Mononuclear cell (primary cell): ENCODE data around the gene PTGFRN. TPM values are rescaled to one million over a fixed set of nuclear protein-coding genes. Genes with fewer than 3 reads are reported as not detected.

ENCODE experiments used
- H3K27me3 ChIP-seq: 2 replicates; pipeline ENCODE4 v1.6.0; 2011; ENCODE audit warnings: low read length, control low read depth; ENCODE audit not compliant: insufficient read depth
- H3K4me1 ChIP-seq: 2 replicates; pipeline ENCODE4 v1.5.1; 2011; ENCODE audit warnings: mild to moderate bottlenecking, low read length, control low read depth; ENCODE audit not compliant: insufficient read depth
- H3K4me3 ChIP-seq: 2 replicates; pipeline ENCODE4 v1.5.1; 2011; ENCODE audit warnings: mild to moderate bottlenecking, low read length, moderate library complexity
- H3K9me3 ChIP-seq: 2 replicates; pipeline ENCODE4 v1.5.1; 2011; ENCODE audit warnings: low read depth, mild to moderate bottlenecking, control low read depth, low read length
- total RNA-seq: library from RNA; depleted of rRNA; stranded (reverse); fragments of >200 nt; gene quantifications from one replicate; pipeline ENCODE4 v1.2.3, GENCODE V29; 2012

Gene PTGFRN
- total RNA-seq, 1 donor, result 0.73 TPM

DNA sequence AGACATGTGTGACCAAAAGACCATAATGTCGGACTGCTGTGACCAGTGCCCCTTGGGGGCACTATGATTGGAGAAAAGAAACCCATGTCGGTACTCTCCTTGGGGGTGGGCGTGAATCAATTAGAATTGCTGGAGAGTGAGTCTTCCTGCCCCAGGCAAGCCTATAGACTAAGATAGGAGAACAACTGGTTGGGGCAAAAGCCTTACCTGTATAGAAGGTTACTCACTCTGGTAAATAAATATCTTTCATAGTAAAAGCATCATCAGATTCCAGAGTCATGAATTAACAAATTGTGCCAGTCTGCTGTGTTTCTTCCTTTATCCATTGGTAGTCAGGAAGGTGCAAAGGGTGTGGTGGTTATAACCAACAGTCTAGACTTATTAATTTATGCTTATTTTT is 2.9 kb upstream of the PTGFRN start:
- peaks cover 8% of the 10 kb centered on the region for H3K4me1 ChIP-seq
- H3K27me3 ChIP-seq, result peaks cover 28% of the 10 kb centered on the region

DNA sequence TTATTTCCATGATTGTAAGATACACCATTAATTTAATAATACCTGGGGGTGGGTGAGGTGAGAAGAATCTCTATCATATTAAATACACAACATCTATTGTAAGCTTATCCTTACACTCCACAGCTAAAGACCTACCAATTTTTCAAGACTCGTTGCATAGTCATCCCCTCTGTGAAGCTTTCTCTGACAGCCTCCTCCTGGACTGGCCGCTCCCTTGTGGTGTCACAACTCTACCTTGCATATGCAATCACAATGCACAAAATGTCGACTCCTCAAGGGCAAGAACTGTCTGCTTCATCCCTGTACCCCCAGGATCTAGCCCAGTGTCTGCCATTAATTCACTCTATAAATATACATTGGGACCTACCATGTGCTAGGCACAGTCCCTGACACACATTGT is 2.4 kb upstream of the PTGFRN start:
- H3K9me3 ChIP-seq, result no peaks in the 10 kb centered on the region
- peaks cover 8% of the 10 kb centered on the region for H3K4me1 ChIP-seq
- peaks cover 33% of the 10 kb centered on the region for H3K27me3 ChIP-seq
- H3K4me3 ChIP-seq, result no peak overlapping the region

More for the DNA sequence above, 2.9 kb upstream of the PTGFRN start:
- Histone ChIP-seq H3K9me3 (no peaks in the 10 kb centered on the region), H3K4me3 (no peak overlapping the region)

- Histone ChIP-seq H3K27me3 (peaks cover 35% of the 10 kb centered on the region), H3K4me3 (no peak overlapping the region), H3K4me1 (peaks cover 8% of the 10 kb centered on the region), H3K9me3 (no peaks in the 10 kb centered on the region)
Observed at GRCh38 chr1:116908266-116908665, 1.4 kb upstream of the PTGFRN start.

GRCh38 chr1:116908820-116909511 is 750 bp upstream of the PTGFRN start:
- Histone ChIP-seq H3K4me3 (no peak overlapping the region), H3K9me3 (no peaks in the 10 kb centered on the region), H3K27me3 (peaks cover 35% of the 10 kb centered on the region), H3K4me1 (peaks cover 8% of the 10 kb centered on the region)

GRCh38 chr1:116910379-116911187 is 867 bp downstream of the PTGFRN start:
- peaks cover 8% of the 10 kb centered on the region for H3K4me1 ChIP-seq
- no peaks in the 10 kb centered on the region for H3K9me3 ChIP-seq
- peak overlapping the region; percentile 33 for H3K4me3 ChIP-seq
- H3K27me3 ChIP-seq, result peaks cover 35% of the 10 kb centered on the region

DNA sequence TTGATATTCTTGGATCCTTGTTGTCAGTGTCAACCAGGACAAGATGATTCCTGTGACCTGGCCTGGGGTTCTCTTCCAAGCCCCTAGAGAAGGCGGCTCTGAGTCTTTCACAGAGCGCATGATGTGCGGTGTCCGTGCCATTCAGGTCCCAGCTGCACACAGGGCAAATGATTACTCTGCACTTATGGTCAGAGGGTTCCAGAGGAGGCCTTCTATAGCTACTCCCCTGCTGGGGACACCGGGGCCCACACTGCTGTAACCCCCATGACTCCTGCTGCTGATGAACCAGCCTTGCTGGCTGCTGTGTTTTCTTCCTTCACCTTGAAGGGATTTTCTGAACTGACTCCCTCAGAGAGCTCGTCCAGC is 1.5 kb downstream of the PTGFRN start:
- Histone ChIP-seq H3K4me1 (peaks cover 8% of the 10 kb centered on the region), H3K27me3 (peaks cover 35% of the 10 kb centered on the region), H3K9me3 (no peaks in the 10 kb centered on the region), H3K4me3 (no peak overlapping the region)

DNA sequence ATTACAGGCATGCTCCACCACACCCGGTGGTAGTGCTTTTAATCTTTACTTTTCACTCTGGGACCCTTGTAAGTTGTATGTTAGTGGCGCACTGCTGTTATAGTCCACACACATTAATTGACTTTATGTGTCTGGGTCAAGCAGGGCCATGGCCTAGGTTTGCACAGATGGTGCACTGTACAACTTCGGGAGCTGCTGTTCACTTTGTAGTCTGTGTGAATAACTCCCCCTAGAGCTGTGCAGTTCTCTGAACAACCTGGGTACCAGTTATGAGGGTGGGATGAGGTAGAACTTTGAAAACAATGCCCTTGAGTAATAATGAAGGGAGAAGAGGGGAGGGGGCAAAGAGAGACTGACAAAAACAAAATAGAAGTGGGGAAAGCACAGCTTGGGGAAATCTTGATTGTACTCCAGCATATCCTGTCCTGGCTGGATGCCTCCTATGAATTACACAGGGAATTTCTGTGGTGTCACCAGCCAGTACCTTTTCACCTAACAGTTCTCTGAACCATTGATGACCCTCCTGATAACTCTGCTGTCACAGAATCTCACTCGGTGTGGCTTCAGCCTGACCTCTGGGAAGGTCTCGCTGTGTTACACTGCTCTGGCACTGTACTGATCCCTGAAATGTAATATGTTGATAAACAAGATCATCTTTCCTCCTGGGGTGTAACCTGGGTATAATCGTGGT is 2.2 kb downstream of the PTGFRN start:
- Histone ChIP-seq H3K4me1 (peaks cover 8% of the 10 kb centered on the region), H3K4me3 (no peak overlapping the region), H3K9me3 (no peaks in the 10 kb centered on the region), H3K27me3 (peaks cover 35% of the 10 kb centered on the region)

DNA sequence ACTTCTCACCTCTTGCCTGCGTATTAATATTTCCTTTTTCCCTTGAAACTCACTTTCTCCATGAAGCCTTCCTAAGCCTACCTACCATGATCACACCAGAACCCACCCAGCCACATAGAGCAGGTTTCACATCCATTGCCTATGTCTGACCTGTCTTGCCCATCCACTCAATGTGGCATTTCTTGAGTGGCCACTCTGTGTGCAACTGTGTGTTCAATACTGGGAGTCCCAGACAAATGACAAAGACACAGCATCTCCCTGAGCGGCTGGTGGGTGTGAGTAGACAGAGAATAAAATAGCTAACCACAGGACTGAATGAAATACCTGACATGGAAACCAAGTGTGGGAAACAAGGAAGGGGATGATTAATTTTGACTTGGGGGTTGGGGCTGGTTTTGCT is 3.1 kb downstream of the PTGFRN start:
- Histone ChIP-seq H3K27me3 (peaks cover 33% of the 10 kb centered on the region), H3K9me3 (no peaks in the 10 kb centered on the region), H3K4me1 (peaks cover 8% of the 10 kb centered on the region), H3K4me3 (no peak overlapping the region)

- Histone ChIP-seq H3K27me3 (peaks cover 28% of the 10 kb centered on the region), H3K4me1 (peaks cover 8% of the 10 kb centered on the region), H3K4me3 (no peak overlapping the region), H3K9me3 (no peaks in the 10 kb centered on the region)
Observed at GRCh38 chr1:116913941-116914340, 4.2 kb downstream of the PTGFRN start.

DNA sequence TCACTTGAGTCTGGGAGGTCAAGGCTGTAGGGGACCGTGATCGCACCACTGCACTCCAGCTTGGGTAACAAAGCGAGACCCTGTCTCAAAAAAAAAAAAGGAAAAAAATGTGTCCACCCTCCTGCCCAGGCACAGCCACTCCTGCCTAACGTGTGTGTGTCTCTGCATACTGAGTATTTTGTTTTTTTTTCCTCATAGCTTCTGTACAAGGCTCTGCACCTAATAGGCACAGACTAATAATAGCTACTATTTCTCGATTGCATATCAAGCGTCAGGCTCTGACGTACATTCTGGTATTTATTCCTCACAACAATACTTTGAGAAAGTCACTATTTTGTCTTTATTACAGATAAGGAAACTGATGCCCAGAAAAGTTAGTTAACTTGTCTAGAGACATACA is 5.0 kb downstream of the PTGFRN start:
- Histone ChIP-seq H3K9me3 (no peaks in the 10 kb centered on the region), H3K27me3 (peaks cover 21% of the 10 kb centered on the region), H3K4me3 (no peak overlapping the region), H3K4me1 (peaks cover 6% of the 10 kb centered on the region)

GRCh38 chr1:116915086-116915661 is 5.5 kb downstream of the PTGFRN start:
- Histone ChIP-seq H3K4me3 (no peak overlapping the region), H3K9me3 (no peaks in the 10 kb centered on the region), H3K4me1 (peaks cover 4% of the 10 kb centered on the region), H3K27me3 (peaks cover 20% of the 10 kb centered on the region)

GRCh38 chr1:116916002-116916401 is 6.3 kb downstream of the PTGFRN start:
- no peaks in the 10 kb centered on the region for H3K9me3 ChIP-seq
- no peak overlapping the region for H3K4me3 ChIP-seq
- no peaks in the 10 kb centered on the region for H3K4me1 ChIP-seq

GRCh38 chr1:116916533-116917445 is 7.1 kb downstream of the PTGFRN start:
- H3K9me3 ChIP-seq, result no peaks in the 10 kb centered on the region
- peaks cover 7% of the 10 kb centered on the region for H3K27me3 ChIP-seq
- H3K4me1 ChIP-seq, result no peaks in the 10 kb centered on the region
- H3K4me3 ChIP-seq, result no peak overlapping the region

More at GRCh38 chr1:116916002-116916401, 6.3 kb downstream of the PTGFRN start:
- peaks cover 15% of the 10 kb centered on the region for H3K27me3 ChIP-seq

GRCh38 chr1:116918714-116919357 is 9.1 kb downstream of the PTGFRN start:
- H3K4me1 ChIP-seq, result no peaks in the 10 kb centered on the region

More at GRCh38 chr1:116918714-116919357, 9.1 kb downstream of the PTGFRN start:
- H3K27me3 ChIP-seq, result no peaks in the 10 kb centered on the region
- no peak overlapping the region for H3K4me3 ChIP-seq
- no peaks in the 10 kb centered on the region for H3K9me3 ChIP-seq
